GM19372 (cell line): ENCODE data around the gene GSE1.

ENCODE experiments used
- ATAC-seq: cut with Tn5 transposase; IDR thresholded peaks from one replicate; pipeline ENCODE4 v1.9.1; 2021; ENCODE audit warnings: mild to moderate bottlenecking, low read depth, moderate library complexity; ENCODE audit not compliant: unreplicated experiment

The GSE1 gene

GRCh38 chr16:85655216-85656129 lies 42.4 kb downstream of the GSE1 start:
- no peak for ATAC-seq

GRCh38 chr16:85656351-85657266 lies 43.5 kb downstream of the GSE1 start:
- no peak for ATAC-seq

- ATAC-seq: no peak
Measured at GRCh38 chr16:85657267-85657650, 44.1 kb downstream of the GSE1 start.

GRCh38 chr16:85657996-85658395 lies 44.9 kb downstream of the GSE1 start:
- no peak for ATAC-seq

GRCh38 chr16:85658504-85659326 lies 45.6 kb downstream of the GSE1 start:
- no peak for ATAC-seq

GRCh38 chr16:85659336-85659735 lies 46.2 kb downstream of the GSE1 start:
- ATAC-seq: no peak

- no peak for ATAC-seq
Measured at GRCh38 chr16:85659805-85660511, 46.8 kb downstream of the GSE1 start.

GRCh38 chr16:85660843-85661739 lies 48.0 kb downstream of the GSE1 start:
- ATAC-seq: no peak

GRCh38 chr16:85661740-85662481 lies 48.8 kb downstream of the GSE1 start:
- ATAC-seq: no peak

GRCh38 chr16:85662482-85662812 lies 49.3 kb downstream of the GSE1 start:
- no peak for ATAC-seq

- no peak for ATAC-seq
Measured at GRCh38 chr16:85662976-85663830, 50.1 kb downstream of the GSE1 start.

GRCh38 chr16:85663891-85664321 lies 50.8 kb downstream of the GSE1 start:
- ATAC-seq: no peak

GRCh38 chr16:85664580-85665372 lies 51.7 kb downstream of the GSE1 start:
- ATAC-seq: no peak

- ATAC-seq: no peak
Measured at GRCh38 chr16:85665373-85665740, 52.2 kb downstream of the GSE1 start.

- no peak for ATAC-seq
Measured at GRCh38 chr16:85665929-85666328, 52.8 kb downstream of the GSE1 start.

GRCh38 chr16:85667261-85667660 lies 54.1 kb downstream of the GSE1 start:
- no peak for ATAC-seq
